Keratinocyte (primary cell): Measurements from ENCODE around the gene KMT2B. TPM values are rescaled to one million over a fixed set of nuclear protein-coding genes. Genes with fewer than 3 reads are reported as not detected.

ENCODE experiments used
- DNase-seq: peaks from one replicate; pipeline ENCODE4 v3.0.0-alpha.2; 2011; ENCODE audit warnings: low read depth, missing footprints, low spot score
- FAIRE-seq: peaks from 2 replicates; lab custom pipeline; 2011; peaks lifted over from hg19 to GRCh38; lab: Jason Lieb, UNC
- H2AFZ ChIP-seq: 2 replicates; pipeline ENCODE4 v1.6.0; 2012; ENCODE audit warnings: low read length, control low read depth, inconsistent platforms; ENCODE audit not compliant: control insufficient read depth
- H3K27ac ChIP-seq: 2 replicates; pipeline ENCODE4 v1.5.1; 2011; ENCODE audit warnings: low read length; ENCODE audit not compliant: control insufficient read depth, insufficient read depth
- H3K27me3 ChIP-seq: 3 replicates; pipeline ENCODE4 v1.6.0; 2011; ENCODE audit warnings: low read length; ENCODE audit not compliant: control insufficient read depth, insufficient read depth; ENCODE audit errors: extremely low read depth
- H3K36me3 ChIP-seq, 2 experiments: 2 replicates in 1 of 2; 3 replicates in 1 of 2; pipeline ENCODE4 v1.5.1; 2011; ENCODE audit warnings: low read length in 2 of 2, mild to moderate bottlenecking in 1 of 2; ENCODE audit not compliant: control insufficient read depth in 2 of 2, insufficient read depth in 2 of 2; ENCODE audit errors: extremely low read depth in 1 of 2
- H3K4me1 ChIP-seq: 3 replicates; pipeline ENCODE4 v1.5.1; 2011; ENCODE audit warnings: low read length; ENCODE audit not compliant: control insufficient read depth, insufficient read depth; ENCODE audit errors: extremely low read depth
- H3K4me2 ChIP-seq: 3 replicates; pipeline ENCODE4 v1.6.0; 2011; ENCODE audit warnings: low read depth, low read length; ENCODE audit not compliant: control insufficient read depth, insufficient read depth; ENCODE audit errors: extremely low read depth
- H3K4me3 ChIP-seq, 3 experiments: fragments of 200-600 bp in 1 of 3; sonication (generic) in 1 of 3; 2 replicates in 2 of 3; 3 replicates in 1 of 3; pipeline ENCODE4 v1.5.1; 2011 to 2016; ENCODE audit warnings: low read length in 3 of 3, mild to moderate bottlenecking in 3 of 3, control low read depth in 2 of 3, inconsistent platforms in 1 of 3, low read depth in 1 of 3, mixed read lengths in 1 of 3, mixed run types in 1 of 3, moderate library complexity in 1 of 3; ENCODE audit not compliant: control insufficient read depth in 2 of 3, insufficient read depth in 2 of 3; ENCODE audit errors: extremely low read depth in 1 of 3
- H3K79me2 ChIP-seq: 2 replicates; pipeline ENCODE4 v1.6.0; 2012; ENCODE audit warnings: low read length; ENCODE audit not compliant: control insufficient read depth, insufficient read depth
- H3K9ac ChIP-seq: 3 replicates; pipeline ENCODE4 v1.6.0; 2011; ENCODE audit warnings: low read length; ENCODE audit not compliant: control insufficient read depth, insufficient read depth; ENCODE audit errors: extremely low read depth
- H3K9me1 ChIP-seq: 3 replicates; pipeline ENCODE4 v1.6.0; 2011; ENCODE audit warnings: low read length; ENCODE audit not compliant: control insufficient read depth, insufficient read depth; ENCODE audit errors: extremely low read depth
- H3K9me3 ChIP-seq: 2 replicates; pipeline ENCODE4 v1.5.1; 2012; ENCODE audit warnings: low read depth, low read length; ENCODE audit not compliant: control insufficient read depth
- H4K20me1 ChIP-seq: 3 replicates; pipeline ENCODE4 v1.6.0; 2011; ENCODE audit warnings: low read length; ENCODE audit not compliant: control insufficient read depth, insufficient read depth; ENCODE audit errors: extremely low read depth
- EZH2 ChIP-seq: IDR thresholded peaks from one replicate; pipeline ENCODE4 v1.6.1; 2012; ENCODE audit warnings: inconsistent platforms, mild to moderate bottlenecking, low read length, moderate library complexity
- dilution Hi-C: fragments of 300-500 bp; cut with MboI; formaldehyde crosslinking; loops from one replicate; pipeline ENCODE4 v1.7.0; 2020; ENCODE audit warnings: low sequenced_read_pairs; ENCODE audit not compliant: extremely low pct_ligation_motif_present
- polyA plus RNA-seq, 5 experiments: library from polyadenylated mRNA; depleted of rRNA in 3 of 5; stranded (reverse) in 3 of 5; stranded (forward) in 1 of 5; unstranded in 1 of 5; fragments of >200 nt; gene quantifications; 1 replicate in 1 of 5; 2 replicates in 3 of 5; 3 replicates in 1 of 5; pipeline versions ENCODE4 v1.2.1 to v1.2.3, GENCODE V29; 2011 to 2012; ENCODE audit warnings: missing spikeins in 2 of 5, low read depth in 1 of 5, low replicate concordance in 1 of 5
- TF ChIP-seq, protein P1 (sequence below), 3 experiments: IDR thresholded peaks in 1 of 3; conservative IDR thresholded peaks in 1 of 3; optimal IDR thresholded peaks in 1 of 3; 2 replicates in 2 of 3; 3 replicates in 1 of 3; pipeline versions ENCODE3 to v1.5.1; 2011; ENCODE audit warnings: low read length in 3 of 3, mild to moderate bottlenecking in 3 of 3, moderate library complexity in 2 of 3, control low read depth in 1 of 3, inconsistent platforms in 1 of 3; ENCODE audit not compliant: insufficient read depth in 2 of 3; ENCODE audit errors: extremely low read depth in 1 of 3

The KMT2B gene
- polyA plus RNA-seq, 1 donor (not counting 4 experiments of a cell fraction or from before 2014, with no cell fraction given): 7.7 TPM

DNA sequence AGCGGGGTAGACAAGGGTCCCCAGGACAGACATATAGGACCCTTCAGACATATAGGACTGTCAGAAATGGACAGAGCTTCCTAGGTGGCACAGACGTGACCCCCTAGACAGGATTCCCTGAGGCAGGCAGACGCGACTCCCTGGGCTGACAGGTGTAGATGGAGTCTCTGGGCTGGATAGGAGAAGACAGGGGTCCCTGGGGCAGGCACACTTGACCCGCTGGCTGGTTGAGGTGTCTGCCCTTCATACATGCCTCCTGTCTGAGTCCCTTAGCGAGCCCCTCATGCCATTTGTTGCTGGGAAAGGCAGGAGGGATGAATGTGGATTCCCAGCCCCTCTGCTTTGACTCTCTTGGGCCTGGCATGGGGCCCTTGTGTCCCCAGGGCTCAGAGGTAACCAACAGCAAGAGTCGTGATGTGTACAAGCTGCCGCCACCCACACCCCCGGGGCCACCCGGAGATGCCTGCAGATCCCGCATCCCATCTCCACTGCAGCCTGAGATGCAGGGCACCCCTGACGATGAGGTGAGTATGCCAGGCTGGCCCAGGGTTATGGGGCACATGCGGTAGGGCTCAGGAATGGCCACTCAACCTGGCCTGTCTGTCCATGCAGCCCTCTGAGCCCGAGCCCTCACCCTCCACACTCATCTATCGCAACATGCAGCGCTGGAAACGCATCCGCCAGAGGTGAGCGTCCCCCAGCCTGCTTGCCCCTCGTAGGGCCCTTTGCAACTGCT is 36.0 kb downstream of the KMT2B start:
- Histone ChIP-seq H2AFZ (no peak overlapping the region), H4K20me1 (no peaks in the 10 kb centered on the region), H3K9ac (no peak overlapping the region), H3K4me2 (no peak overlapping the region), H3K4me3 (no peak overlapping the region), H3K9me3 (no peaks in the 10 kb centered on the region), H3K4me1 (peaks cover 18% of the 10 kb centered on the region), H3K79me2 (peaks cover 17% of the 10 kb centered on the region), H3K9me1 (no peaks in the 10 kb centered on the region), H3K27ac (no peak overlapping the region), H3K27me3 (no peaks in the 10 kb centered on the region), H3K36me3 (peaks cover 13 to 23% of the 10 kb centered on the region in 2 experiments)
- FAIRE-seq: no peak
- dilution Hi-C loops: no loop called here
- no peak for DNase-seq
- no peak for TF ChIP-seq EZH2
- TF ChIP-seq, protein P1, sequence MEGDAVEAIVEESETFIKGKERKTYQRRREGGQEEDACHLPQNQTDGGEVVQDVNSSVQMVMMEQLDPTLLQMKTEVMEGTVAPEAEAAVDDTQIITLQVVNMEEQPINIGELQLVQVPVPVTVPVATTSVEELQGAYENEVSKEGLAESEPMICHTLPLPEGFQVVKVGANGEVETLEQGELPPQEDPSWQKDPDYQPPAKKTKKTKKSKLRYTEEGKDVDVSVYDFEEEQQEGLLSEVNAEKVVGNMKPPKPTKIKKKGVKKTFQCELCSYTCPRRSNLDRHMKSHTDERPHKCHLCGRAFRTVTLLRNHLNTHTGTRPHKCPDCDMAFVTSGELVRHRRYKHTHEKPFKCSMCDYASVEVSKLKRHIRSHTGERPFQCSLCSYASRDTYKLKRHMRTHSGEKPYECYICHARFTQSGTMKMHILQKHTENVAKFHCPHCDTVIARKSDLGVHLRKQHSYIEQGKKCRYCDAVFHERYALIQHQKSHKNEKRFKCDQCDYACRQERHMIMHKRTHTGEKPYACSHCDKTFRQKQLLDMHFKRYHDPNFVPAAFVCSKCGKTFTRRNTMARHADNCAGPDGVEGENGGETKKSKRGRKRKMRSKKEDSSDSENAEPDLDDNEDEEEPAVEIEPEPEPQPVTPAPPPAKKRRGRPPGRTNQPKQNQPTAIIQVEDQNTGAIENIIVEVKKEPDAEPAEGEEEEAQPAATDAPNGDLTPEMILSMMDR (optimal IDR thresholded peaks at IDR 0.05 in 1 of 3, IDR thresholded peaks at IDR 0.05 in 1 of 3, conservative IDR thresholded peaks at IDR 0.05 in 1 of 3; ENCODE audit: extremely low read depth in 1 of 3, insufficient read depth in 2 of 3, low read length in 3 of 3): no peak

DNA sequence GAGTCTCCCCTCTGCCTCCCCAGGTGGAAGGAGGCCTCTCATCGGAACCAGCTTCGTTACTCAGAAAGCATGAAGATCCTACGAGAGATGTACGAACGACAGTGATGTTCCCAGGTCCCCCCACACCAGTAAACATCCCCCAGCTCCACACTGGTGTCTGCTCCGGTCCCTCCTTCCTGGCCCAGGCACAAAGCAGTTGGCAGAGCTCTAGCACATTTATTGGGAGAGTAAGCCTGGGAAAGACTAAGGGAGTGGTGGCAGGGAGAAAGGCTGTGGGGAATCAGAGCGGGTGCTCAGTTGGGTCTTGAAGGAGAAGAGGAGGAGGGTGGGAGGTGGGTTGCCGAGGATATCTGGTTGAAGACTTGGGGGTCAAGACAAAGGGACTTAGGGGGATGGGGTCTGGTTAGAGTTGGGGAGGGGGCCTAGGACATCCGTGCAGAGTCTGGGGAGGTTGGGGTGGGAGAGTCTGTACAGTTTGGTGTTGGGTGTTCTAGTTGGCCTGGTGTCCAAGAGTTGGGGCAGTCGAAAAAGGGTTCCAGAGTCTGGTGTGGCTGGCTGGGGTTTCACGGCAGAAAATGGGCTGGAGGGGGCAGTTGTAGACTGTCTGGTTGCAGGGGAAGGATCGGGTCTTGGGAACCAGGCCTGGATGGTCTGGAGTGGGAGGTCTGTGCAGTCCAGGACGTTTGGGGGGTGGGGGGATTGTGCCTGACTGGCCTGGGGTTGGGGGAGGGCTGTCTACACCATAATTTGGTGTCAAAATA is 36.7 kb downstream of the KMT2B start:
- no peak for TF ChIP-seq EZH2
- TF ChIP-seq, protein P1 (optimal IDR thresholded peaks at IDR 0.05 in 1 of 3, IDR thresholded peaks at IDR 0.05 in 1 of 3, conservative IDR thresholded peaks at IDR 0.05 in 1 of 3; ENCODE audit: extremely low read depth in 1 of 3, insufficient read depth in 2 of 3, low read length in 3 of 3): no peak
- FAIRE-seq (no peak), DNase-seq (no peak)
- Histone ChIP-seq H3K79me2 (peaks cover 20% of the 10 kb centered on the region), H3K9me3 (no peaks in the 10 kb centered on the region), H3K9ac (no peak overlapping the region), H3K36me3 (peaks cover 17 to 23% of the 10 kb centered on the region in 2 experiments), H3K4me3 (no peak overlapping the region), H3K27ac (no peak overlapping the region), H3K4me2 (no peak overlapping the region), H4K20me1 (no peaks in the 10 kb centered on the region), H3K9me1 (no peaks in the 10 kb centered on the region), H3K4me1 (peaks cover 21% of the 10 kb centered on the region), H2AFZ (no peak overlapping the region), H3K27me3 (no peaks in the 10 kb centered on the region)
- dilution Hi-C loops: no loop called here
